IMR-90 (cell line): ENCODE data around the gene PLEK2. TPM values are rescaled to one million over a fixed set of nuclear protein-coding genes. Genes with fewer than 3 reads are reported as not detected.

Experiments
- ATAC-seq: fragments of 200-7000 bp; cut with Tn5 transposase; 2 replicates; pipeline ENCODE4 v1.9.1; 2020; ENCODE audit warnings: low read depth, mild to moderate bottlenecking, moderate library complexity
- BruUV-seq: library from RNA; stranded (reverse); fragments of 400-500 nt; replicated peaks from 2 replicates; lab custom pipeline; 2021; lab: Mats Ljungman, UMichigan
- CTCF ChIA-PET: fragments of 300-600 bp; formaldehyde crosslinking; extraction: SDS; loops from one replicate; lab custom pipeline; 2021; ENCODE audit warnings: antibody characterized with exemption; lab: Yijun Ruan, JAX
- POLR2A ChIA-PET: fragments of 300-600 bp; sonication (Branson Sonifier 250); formaldehyde crosslinking; loops from one replicate; lab custom pipeline; 2022; ENCODE audit warnings: antibody characterized with exemption; ENCODE audit not compliant: unreplicated experiment; lab: Charles Lee
- DNase-seq: peaks from one replicate; pipeline ENCODE4 v3.0.0; 2013
- H2AFZ ChIP-seq: replicated peaks from 2 replicates; pipeline ENCODE3; 2013; ENCODE audit warnings: low read length, mild to moderate bottlenecking; ENCODE audit not compliant: poor library complexity
- H2AK5ac ChIP-seq: 2 replicates; pipeline ENCODE4 v1.6.1; 2013; ENCODE audit warnings: low read depth, low read length, inconsistent platforms
- H2AK9ac ChIP-seq: replicated peaks from 2 replicates; pipeline ENCODE3; 2013; ENCODE audit warnings: mild to moderate bottlenecking, low read depth, low read length, moderate library complexity; ENCODE audit not compliant: poor library complexity
- H2BK120ac ChIP-seq: 2 replicates; pipeline ENCODE4 v1.6.1; 2013; ENCODE audit warnings: low read depth, low read length, inconsistent platforms
- H2BK15ac ChIP-seq: 3 replicates; pipeline ENCODE4 v1.6.1; 2013; ENCODE audit warnings: low read depth, low read length, inconsistent platforms
- H2BK20ac ChIP-seq: 2 replicates; pipeline ENCODE4 v1.6.1; 2013; ENCODE audit warnings: low read depth, mild to moderate bottlenecking, inconsistent platforms, low read length, moderate library complexity
- H2BK5ac ChIP-seq: 2 replicates; pipeline ENCODE4 v1.6.1; 2013; ENCODE audit warnings: mild to moderate bottlenecking, low read depth, low read length, inconsistent platforms; ENCODE audit not compliant: poor library complexity, severe bottlenecking
- H3K14ac ChIP-seq: replicated peaks from 2 replicates; pipeline ENCODE4 v1.6.1; 2013; ENCODE audit warnings: low read depth, low read length, inconsistent platforms
- H3K18ac ChIP-seq: 2 replicates; pipeline ENCODE4 v1.6.1; 2013; ENCODE audit warnings: low read depth, low read length, control low read depth
- H3K23ac ChIP-seq: 2 replicates; pipeline ENCODE4 v1.6.1; 2013; ENCODE audit warnings: low read depth, low read length, inconsistent platforms
- H3K27ac ChIP-seq: 2 replicates; pipeline ENCODE4 v1.5.1; 2013; ENCODE audit warnings: mild to moderate bottlenecking, control low read depth, low read length; ENCODE audit not compliant: insufficient read depth
- H3K27me3 ChIP-seq: 2 replicates; pipeline ENCODE4 v1.6.1; 2013; ENCODE audit warnings: low read length; ENCODE audit not compliant: control insufficient read depth, insufficient read depth
- H3K36me3 ChIP-seq: 2 replicates; pipeline ENCODE4 v1.6.1; 2013; ENCODE audit warnings: low read length, mixed read lengths; ENCODE audit not compliant: control insufficient read depth, insufficient read depth
- H3K4ac ChIP-seq: 2 replicates; pipeline ENCODE4 v1.6.1; 2013; ENCODE audit warnings: low read depth, low read length, inconsistent platforms
- H3K4me1 ChIP-seq: 2 replicates; pipeline ENCODE4 v1.6.1; 2013; ENCODE audit warnings: low read length, mixed read lengths; ENCODE audit not compliant: control insufficient read depth, insufficient read depth
- H3K4me2 ChIP-seq: 2 replicates; pipeline ENCODE4 v1.6.1; 2013; ENCODE audit warnings: low read depth, mild to moderate bottlenecking, control low read depth, low read length, moderate library complexity
- H3K4me3 ChIP-seq: 2 replicates; pipeline ENCODE4 v1.5.1; 2013; ENCODE audit warnings: low read depth, mild to moderate bottlenecking, control low read depth, low read length, moderate library complexity; ENCODE audit not compliant: insufficient read depth
- H3K56ac ChIP-seq: 2 replicates; pipeline ENCODE4 v1.6.1; 2013; ENCODE audit warnings: low read length, inconsistent platforms; ENCODE audit not compliant: insufficient read depth; ENCODE audit errors: extremely low read depth
- H3K79me1 ChIP-seq, 2 experiments: 2 replicates each; pipeline ENCODE4 v1.6.1; 2013; ENCODE audit warnings: low read length in 2 of 2, inconsistent platforms in 1 of 2, low read depth in 1 of 2
- H3K9ac ChIP-seq: 2 replicates; pipeline ENCODE4 v1.6.1; 2013; ENCODE audit warnings: low read depth, low read length, control low read depth
- H3K9me1 ChIP-seq: 2 replicates; pipeline ENCODE4 v1.6.1; 2013; ENCODE audit warnings: low read length, inconsistent platforms; ENCODE audit not compliant: insufficient read depth
- H3K9me3 ChIP-seq: 2 replicates; pipeline ENCODE4 v1.6.1; 2013; ENCODE audit warnings: low read length; ENCODE audit not compliant: control insufficient read depth, insufficient read depth
- H4K20me1 ChIP-seq: 2 replicates; pipeline ENCODE4 v1.6.1; 2013; ENCODE audit warnings: low read length, inconsistent platforms; ENCODE audit not compliant: insufficient read depth
- H4K5ac ChIP-seq: 2 replicates; pipeline ENCODE4 v1.6.1; 2013; ENCODE audit warnings: mild to moderate bottlenecking, low read depth, low read length, control low read depth
- H4K8ac ChIP-seq, 2 experiments: 2 replicates each; pipeline ENCODE4 v1.6.1; 2013; ENCODE audit warnings: low read depth in 2 of 2, low read length in 2 of 2, control low read depth in 1 of 2, inconsistent platforms in 1 of 2
- H4K91ac ChIP-seq: 2 replicates; pipeline ENCODE4 v1.6.1; 2013; ENCODE audit warnings: low read depth, low read length, inconsistent platforms; ENCODE audit not compliant: insufficient read depth
- BHLHE40 ChIP-seq: fragments of 150-350 bp; IDR thresholded peaks from 2 replicates; pipeline ENCODE4 v1.6.1; 2016; ENCODE audit warnings: mild to moderate bottlenecking, low read depth, low read length
- CHD1 ChIP-seq: IDR thresholded peaks from 2 replicates; pipeline ENCODE4 v1.6.1; 2012; ENCODE audit warnings: low read depth, low read length, improper control_type of control experiment
- CTCF ChIP-seq: conservative IDR thresholded peaks from 2 replicates; pipeline ENCODE4 v1.5.1; 2012; ENCODE audit warnings: mild to moderate bottlenecking, low read depth, low read length, improper control_type of control experiment
- FOS ChIP-seq: fragments of 150-350 bp; IDR thresholded peaks from 2 replicates; pipeline ENCODE4 v1.6.1; 2016; ENCODE audit warnings: low read depth, low read length
- MAFK ChIP-seq: IDR thresholded peaks from 2 replicates; pipeline ENCODE4 v1.6.1; 2012; ENCODE audit warnings: low read depth, low read length, improper control_type of control experiment
- NFE2L2 ChIP-seq: fragments of 150-350 bp; IDR thresholded peaks from 2 replicates; pipeline ENCODE4 v1.6.1; 2016; ENCODE audit warnings: low read depth, mild to moderate bottlenecking, low read length
- RAD21 ChIP-seq: IDR thresholded peaks from 2 replicates; pipeline ENCODE4 v1.6.1; 2012; ENCODE audit warnings: low read length, improper control_type of control experiment
- SMC3 ChIP-seq: fragments of 150-350 bp; IDR thresholded peaks from 2 replicates; pipeline ENCODE4 v1.6.1; 2016; ENCODE audit warnings: low read depth, mild to moderate bottlenecking, antibody characterized with exemption, low read length, moderate library complexity
- WGBS, 2 experiments: methylation state at CpG; one replicate each; pipeline versions ENCODE4 v1.1.5 to v1.1.7; 2013; ENCODE audit warnings: missing lambda C conversion rate in 2 of 2; ENCODE audit not compliant: insufficient read length in 1 of 2; ENCODE audit errors: extremely low coverage in 2 of 2; 5-methylcytosine and 5-hydroxymethylcytosine counted together
- dilution Hi-C: fragments of 300-500 bp; cut with HindIII; formaldehyde crosslinking; loops from one replicate; pipeline ENCODE4 v1.14.3; 2018; ENCODE audit warnings: low sequenced_read_pairs; ENCODE audit not compliant: unreplicated experiment
- in situ Hi-C: fragments of 300-500 bp; cut with MboI; formaldehyde crosslinking; loops from 3 replicates; pipeline ENCODE4 v1.14.3; 2019; ENCODE audit warnings: low sequenced_read_pairs, inconsistent platforms, mixed read lengths
- intact Hi-C: fragments of 100-400 bp; cut with micrococcal nuclease; formaldehyde crosslinking; loops from 2 replicates; pipeline ENCODE4 v1.10.0; 2022
- polyA plus RNA-seq, 3 experiments: library from polyadenylated mRNA; depleted of rRNA; stranded (reverse); fragments of >200 nt; gene quantifications; 2 replicates each; pipeline ENCODE4 v1.2.3, GENCODE V29; 2012; ENCODE audit warnings: low replicate concordance in 1 of 3
- total RNA-seq: library from RNA; depleted of rRNA; stranded (reverse); fragments of >200 nt; gene quantifications from 2 replicates; pipeline ENCODE4 v1.2.3, GENCODE V29; 2012

PLEK2 gene
- total and polyA plus RNA-seq, 2 of the 4 experiments (the other 2 are of a cell fraction) = 1.7 to 2.5 TPM

GRCh38 chr14:67435603-67436002 lies 23.6 kb upstream of the PLEK2 start:
- no peak overlapping the region for H3K23ac ChIP-seq
- H4K91ac ChIP-seq = no peak overlapping the region
- H3K18ac ChIP-seq = no peak overlapping the region
- in situ Hi-C loops = loop anchor here (25.0 kb wide), 1 partner anchor 277 kb away; the partner anchor contains the start of gene RDH12
- DNase-seq (no peak), ATAC-seq (no peak)
- no peak overlapping the region for H2BK5ac ChIP-seq
- H3K36me3 ChIP-seq = no peaks in the 10 kb centered on the region
- no peak overlapping the region for H2BK120ac ChIP-seq
- TF ChIP-seq SMC3 (no peak), FOS (no peak), NFE2L2 (no peak), RAD21 (no peak), CHD1 (no peak), MAFK (no peak), BHLHE40 (no peak), CTCF (no peak)
- no peak overlapping the region for H3K27ac ChIP-seq
- no peaks in the 10 kb centered on the region for H4K20me1 ChIP-seq
- no peak overlapping the region for H3K4me3 ChIP-seq
- CTCF ChIA-PET = no interaction called here
- no peak overlapping the region for H2AK9ac ChIP-seq
- dilution Hi-C loops = no loop called here
- no peak overlapping the region for H4K8ac ChIP-seq
- POLR2A ChIA-PET = no interaction called here
- no peaks in the 10 kb centered on the region for H3K79me1 ChIP-seq
- no peak overlapping the region for H3K14ac ChIP-seq
- intact Hi-C loops = no loop called here
- no peaks in the 10 kb centered on the region for H3K9me1 ChIP-seq
- no peak overlapping the region for H3K56ac ChIP-seq
- H2BK20ac ChIP-seq = no peak overlapping the region
- H3K4me1 ChIP-seq = no peaks in the 10 kb centered on the region
- H2BK15ac ChIP-seq = no peak overlapping the region
- no peak overlapping the region for H2AFZ ChIP-seq
- 60% methylated on average over 1 of the region's 5 CpGs; no CpG with 5 or more reads in 1 of the 2 experiments for WGBS, 2 experiments
- H2AK5ac ChIP-seq = no peak overlapping the region
- H3K4ac ChIP-seq = no peak overlapping the region
- H3K9ac ChIP-seq = no peak overlapping the region
- H3K9me3 ChIP-seq = no peaks in the 10 kb centered on the region
- peaks cover 33% of the 10 kb centered on the region for H3K27me3 ChIP-seq
- no TSS peak for BruUV-seq
- no peak overlapping the region for H3K4me2 ChIP-seq
- H4K5ac ChIP-seq = no peak overlapping the region
